Measurements from ENCODE around the gene MEIOC.
"Not testable (repeated sequence)": the region's sequence is repeated elsewhere in the genome, so short reads cannot be mapped to it uniquely, and the experiment has no call there.

Gene MEIOC

GRCh38 chr17:44648963-44649362 lies 7.3 kb upstream of the MEIOC start:
- no peak for DNase-seq

GRCh38 chr17:44651228-44651627 lies 5.0 kb upstream of the MEIOC start:
- DNase-seq = no peak

- DNase-seq = no peak
Measured at GRCh38 chr17:44652727-44653126, 3.5 kb upstream of the MEIOC start.

- no peak for DNase-seq
Measured at GRCh38 chr17:44653384-44653783, 2.9 kb upstream of the MEIOC start.

DNA sequence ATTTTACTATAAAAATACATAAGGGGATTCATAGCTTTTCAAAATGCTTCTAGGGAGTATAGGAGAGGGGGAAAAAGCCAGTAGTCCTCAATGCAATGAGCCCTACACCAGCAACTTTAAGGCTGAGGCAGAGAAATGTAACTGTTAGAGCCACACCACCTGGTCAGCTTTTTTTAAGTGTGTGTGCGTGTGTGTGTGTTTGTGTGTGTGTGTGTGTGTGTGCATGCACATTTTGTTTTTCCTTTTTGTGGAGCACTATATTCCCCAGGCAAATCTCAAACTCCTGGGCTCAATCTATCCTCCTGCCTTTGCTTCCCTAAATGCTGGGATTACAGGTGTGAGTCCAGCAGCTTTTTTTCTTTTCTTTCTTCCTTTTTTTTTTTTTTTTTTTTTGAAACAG lies 2.3 kb upstream of the MEIOC start:
- no peak for DNase-seq

- DNase-seq = no peak
Measured at GRCh38 chr17:44661835-44662234, 5.6 kb downstream of the MEIOC start.

DNA sequence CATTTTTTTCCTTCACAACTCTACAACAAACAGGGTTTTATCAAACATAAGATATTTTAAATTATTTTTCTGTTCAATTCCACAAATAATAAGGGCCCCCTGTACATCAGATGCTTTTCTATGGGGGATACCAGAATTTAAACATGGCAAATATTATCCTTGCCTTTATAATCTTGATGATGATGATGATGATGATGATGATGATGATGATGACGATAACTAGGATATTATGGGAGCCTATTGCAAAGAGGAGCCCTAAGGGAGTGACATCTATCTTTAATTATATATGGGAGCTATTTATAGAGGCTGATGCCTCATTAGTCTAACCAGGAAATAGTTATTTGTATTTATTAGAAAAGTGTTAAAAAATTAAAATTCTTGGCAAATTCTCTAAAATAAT lies 6.8 kb downstream of the MEIOC start:
- no peak for DNase-seq

DNA sequence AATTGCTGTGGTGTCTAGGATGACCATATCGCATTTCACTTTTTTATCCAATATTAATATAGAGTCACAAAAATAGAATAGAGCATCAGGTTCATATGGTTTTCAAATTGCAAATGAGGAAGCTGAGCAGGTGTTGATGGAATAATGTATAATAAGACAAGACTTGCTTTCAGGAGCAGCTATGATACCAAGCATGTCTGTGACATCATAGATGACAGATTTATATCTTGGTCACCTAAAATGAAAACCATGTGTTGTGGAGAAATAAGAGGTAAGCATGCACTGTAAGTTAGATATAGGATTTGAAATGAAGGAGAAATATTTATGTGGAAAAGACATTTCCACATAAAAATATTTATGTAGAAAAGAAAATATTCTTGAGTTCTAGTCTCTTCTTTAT lies 8.6 kb downstream of the MEIOC start:
- no peak for DNase-seq

DNA sequence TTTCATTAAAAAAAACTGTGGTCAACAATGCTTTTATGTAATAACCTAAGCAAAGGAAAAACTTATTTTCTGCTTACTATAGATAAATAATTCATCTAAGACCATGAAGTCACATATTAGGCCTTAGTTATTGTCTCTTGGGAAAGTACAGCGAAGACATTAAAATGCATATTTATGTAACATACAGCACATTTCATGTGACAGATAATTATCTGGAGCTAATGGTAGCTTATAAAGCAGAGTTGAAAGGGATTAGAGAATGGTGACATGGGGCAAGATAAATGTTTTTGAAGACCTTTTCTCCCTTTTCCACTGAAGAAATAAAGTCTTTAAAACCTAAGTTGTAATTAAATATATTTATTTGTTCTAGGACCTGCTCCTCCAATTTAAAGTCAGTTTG lies 9.7 kb downstream of the MEIOC start:
- DNase-seq = no peak

DNA sequence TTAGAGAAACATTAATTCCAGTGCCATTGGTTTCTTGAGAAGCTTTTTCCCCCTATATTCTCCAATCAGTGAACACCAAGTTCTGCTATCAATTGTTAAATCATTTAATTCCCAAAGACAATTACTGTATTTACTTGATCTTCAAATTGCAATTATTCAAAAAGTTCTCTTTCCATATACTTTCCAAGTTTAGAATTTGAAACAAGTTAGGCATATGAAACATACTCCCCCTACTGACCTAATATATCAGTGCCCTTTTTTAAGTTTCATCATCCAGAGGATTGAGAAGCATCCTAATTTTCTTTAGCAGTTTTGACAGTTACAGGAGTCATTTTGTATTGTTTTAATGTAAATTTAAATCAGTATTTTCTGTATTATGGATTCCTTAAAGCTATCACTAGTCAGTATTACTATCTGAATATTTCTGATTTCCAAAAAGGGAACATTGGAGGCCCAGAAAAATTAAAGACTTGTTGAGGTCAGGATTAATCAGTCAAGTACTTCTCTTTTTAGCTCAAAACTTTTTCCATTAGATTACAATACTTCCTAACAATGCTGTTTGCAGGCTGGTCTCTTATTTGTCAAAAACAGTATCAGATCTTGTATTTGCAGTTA lies 16.3 kb downstream of the MEIOC start:
- peak; percentile 35 for DNase-seq

DNA sequence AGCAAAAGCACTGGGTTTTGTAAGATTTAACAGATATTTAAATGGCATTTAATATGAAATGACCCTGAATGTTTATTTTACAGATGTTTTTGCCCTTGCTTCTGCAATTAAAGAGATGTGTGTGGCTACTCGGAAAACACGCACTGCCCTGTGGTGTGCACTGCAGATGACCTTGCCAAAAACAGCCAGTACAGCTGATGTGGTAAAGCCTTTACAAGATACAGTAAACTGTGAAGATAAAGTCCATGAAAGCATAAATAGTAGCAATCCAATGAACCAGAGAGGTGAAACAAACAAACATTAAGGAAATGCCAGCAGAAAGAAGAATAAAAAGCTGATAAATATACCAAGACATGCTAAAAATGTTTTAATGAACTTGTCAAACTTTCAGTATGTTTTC lies 17.6 kb downstream of the MEIOC start:
- no peak for DNase-seq

GRCh38 chr17:44677136-44677535 lies 20.9 kb downstream of the MEIOC start:
- no peak for DNase-seq

DNA sequence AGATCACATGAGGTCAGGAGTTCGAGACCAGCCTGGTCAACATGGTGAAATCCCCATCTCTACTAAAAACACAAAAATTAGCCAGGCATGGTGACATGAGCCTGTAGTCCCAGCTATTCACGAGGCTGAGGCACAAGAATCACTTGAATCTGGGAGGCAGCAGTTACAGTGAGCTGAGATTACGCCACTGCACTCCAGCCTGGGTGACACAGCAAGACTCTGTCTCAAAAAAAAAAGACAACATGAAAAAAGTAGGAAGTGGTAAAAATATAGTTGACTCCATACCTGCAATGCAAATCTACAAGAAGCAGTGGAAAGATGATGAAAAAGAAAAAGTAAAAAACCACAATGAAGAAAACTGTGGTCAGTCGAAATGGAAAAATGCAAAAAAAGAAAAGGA lies 27.0 kb downstream of the MEIOC start:
- DNase-seq = not testable (repeated sequence)

- DNase-seq = no peak
Measured at GRCh38 chr17:44687756-44688155, 31.5 kb downstream of the MEIOC start.

DNA sequence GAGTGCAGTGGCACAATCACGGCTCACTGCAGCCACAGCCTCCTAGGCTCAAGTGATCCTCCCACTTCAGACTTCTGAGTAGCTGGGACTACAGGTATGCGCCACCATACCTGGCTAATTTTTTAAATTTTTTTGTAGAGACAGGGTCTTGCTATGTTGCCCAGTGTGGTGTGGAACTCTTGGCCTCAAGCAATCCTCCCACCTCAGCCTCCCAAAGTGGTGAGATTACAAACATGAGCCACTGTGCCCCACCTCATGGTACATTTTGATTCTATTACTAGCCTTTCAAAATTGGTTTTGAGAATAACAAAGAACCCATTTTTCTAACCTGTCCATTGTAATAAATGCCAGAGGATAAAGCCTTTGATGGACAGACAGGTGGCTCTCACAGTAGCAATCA lies 31.9 kb downstream of the MEIOC start:
- no peak for DNase-seq

- peak; percentile 24 for DNase-seq
Measured at GRCh38 chr17:44688675-44689476, 32.6 kb downstream of the MEIOC start.

DNA sequence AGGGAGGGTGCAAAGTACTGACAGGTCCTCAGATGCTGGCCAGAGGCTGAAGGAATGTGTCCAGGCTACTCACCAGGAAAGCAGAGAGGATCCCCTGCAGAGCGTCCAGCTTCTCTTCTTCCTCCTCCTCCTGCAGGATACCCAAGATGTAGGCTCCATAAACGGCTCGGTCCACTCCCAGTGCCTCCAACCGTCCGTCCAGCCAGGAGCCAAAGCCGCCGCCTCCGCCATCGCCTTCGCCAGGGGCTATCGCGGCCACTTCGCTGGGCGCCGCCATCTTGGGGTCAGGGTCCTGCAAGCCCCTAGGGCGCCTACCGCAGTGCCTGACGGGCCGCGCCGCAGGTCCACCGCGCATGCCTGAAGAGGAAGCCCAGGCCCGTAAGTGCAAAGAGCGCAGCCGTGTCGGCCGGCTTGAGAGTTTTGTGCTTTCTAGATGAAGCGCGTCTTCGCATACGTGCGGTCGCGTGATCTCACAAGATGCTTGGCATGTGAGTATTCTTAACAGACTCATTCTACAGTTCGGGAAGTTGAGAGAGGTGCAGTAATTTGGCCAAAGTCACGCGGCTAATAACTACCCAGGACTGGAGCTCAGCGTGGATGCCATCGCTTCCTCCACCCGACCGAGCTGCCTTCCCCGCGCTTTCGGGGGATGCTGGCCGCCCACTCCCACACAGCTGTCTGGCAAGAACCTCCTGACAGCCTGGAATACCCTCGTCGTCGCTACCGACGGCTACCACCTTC lies 33.4 kb downstream of the MEIOC start, which contains the start of gene CCDC43:
Gene CCDC43, minus strand, starts transcription at position 300 of the 741 bp plus-strand sequence. Its CDS starts 23 bp downstream, at position 277.
- peak; percentile 92 for DNase-seq

- DNase-seq = not testable (repeated sequence)
Measured at GRCh38 chr17:44690746-44691306, 34.6 kb downstream of the MEIOC start.

- no peak for DNase-seq
Measured at GRCh38 chr17:44693609-44694008, 37.3 kb downstream of the MEIOC start.

DNA sequence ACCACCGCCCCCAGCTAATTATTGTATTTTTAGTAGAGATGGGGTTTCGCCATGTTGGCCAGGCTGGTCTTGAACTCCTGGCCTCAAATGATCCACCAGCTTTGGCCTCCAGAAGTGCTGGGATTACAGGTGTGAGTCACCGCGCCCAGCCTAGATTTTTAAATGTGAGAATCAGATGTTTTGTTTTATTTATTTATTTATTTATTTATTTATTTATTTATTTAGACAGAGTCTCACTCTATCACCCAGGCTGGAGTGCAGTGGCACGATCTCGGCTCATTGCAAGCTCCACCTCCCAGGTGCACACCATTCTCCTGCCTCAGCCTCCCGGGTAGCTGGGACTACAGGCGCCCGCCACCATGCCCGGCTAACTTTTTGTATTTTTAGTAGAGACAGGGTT lies 44.0 kb downstream of the MEIOC start:
- not testable (repeated sequence) for DNase-seq

- peak; percentile 34 for DNase-seq
Measured at GRCh38 chr17:44707755-44708400, 51.6 kb downstream of the MEIOC start.

- DNase-seq = peak; percentile 93
Measured at GRCh38 chr17:44708401-44709263, 52.4 kb downstream of the MEIOC start, which contains the start of gene DBF4B. Gene DBF4B, plus strand, starts transcription at chr17:44708665. Its CDS starts 156 bp downstream, at chr17:44708821.

Measured in hematopoietic multipotent progenitor cell treated with erythropoietin and hydrocortisone succinate and interleukin-3 and kit ligand, for 8 days (in vitro differentiated cells).